Chondrocyte (in vitro differentiated cells): ENCODE results near the gene AHI1. TPM values are rescaled to one million over a fixed set of nuclear protein-coding genes. Genes with fewer than 3 reads are reported as not detected.

Source experiments
- DNase-seq: peaks from one replicate; pipeline ENCODE4 v3.0.0; 2021; ENCODE audit warnings: mixed read lengths, low spot score
- H3K27ac Mint-ChIP-seq: one replicate; pipeline ENCODE4 v1.8.0; 2021; ENCODE audit warnings: mild to moderate bottlenecking, moderate library complexity, mixed read lengths; ENCODE audit not compliant: unreplicated experiment
- H3K27me3 Mint-ChIP-seq: 2 replicates; pipeline ENCODE4 v1.8.0; 2021; ENCODE audit warnings: low read depth, mixed read lengths
- H3K36me3 Mint-ChIP-seq: 2 replicates; pipeline ENCODE4 v1.8.0; 2021; ENCODE audit warnings: low read depth, mixed read lengths
- H3K4me1 Mint-ChIP-seq: 2 replicates; pipeline ENCODE4 v1.8.0; 2021; ENCODE audit warnings: low read depth, mild to moderate bottlenecking, mixed read lengths
- H3K4me3 Mint-ChIP-seq: one replicate; pipeline ENCODE4 v1.8.0; 2021; ENCODE audit warnings: mild to moderate bottlenecking, moderate library complexity, mixed read lengths; ENCODE audit not compliant: unreplicated experiment
- H3K9me3 Mint-ChIP-seq: 2 replicates; pipeline ENCODE4 v1.8.0; 2021; ENCODE audit warnings: low read depth, mixed read lengths
- CTCF ChIP-seq: fragments of 200-600 bp; sonication (generic); IDR thresholded peaks from 2 replicates; pipeline ENCODE4 v1.5.0; 2021; ENCODE audit warnings: antibody characterized with exemption, mild to moderate bottlenecking, moderate library complexity
- total RNA-seq: library from RNA; stranded (reverse); gene quantifications from 3 replicates; pipeline ENCODE4 v1.2.1, GENCODE V29; 2021

AHI1 gene
- total RNA-seq, 1 donor from 2014 or later: 14.8 TPM

GRCh38 chr6:135520781-135521180 is 23.2 kb upstream of the AHI1 start:
- no peak for TF ChIP-seq CTCF
- Mint-ChIP-seq H3K36me3 (peaks cover 5% of the 10 kb centered on the region), H3K4me1 (peaks cover 8% of the 10 kb centered on the region), H3K4me3 (no peak overlapping the region), H3K27me3 (no peaks in the 10 kb centered on the region), H3K9me3 (peaks cover 11% of the 10 kb centered on the region), H3K27ac (peak overlapping the region; percentile 5)
- DNase-seq: no peak

GRCh38 chr6:135519348-135519747 is 21.8 kb upstream of the AHI1 start:
- peaks cover 5% of the 10 kb centered on the region for H3K36me3 Mint-ChIP-seq
- H3K27me3 Mint-ChIP-seq: no peaks in the 10 kb centered on the region
- no peak for TF ChIP-seq CTCF
- H3K4me1 Mint-ChIP-seq: peaks cover 8% of the 10 kb centered on the region
- peaks cover 11% of the 10 kb centered on the region for H3K9me3 Mint-ChIP-seq
- DNase-seq: no peak
- H3K27ac Mint-ChIP-seq: no peak overlapping the region
- no peak overlapping the region for H3K4me3 Mint-ChIP-seq

- Mint-ChIP-seq H3K4me3 (no peak overlapping the region), H3K27me3 (no peaks in the 10 kb centered on the region), H3K36me3 (peaks cover 5% of the 10 kb centered on the region), H3K4me1 (peaks cover 8% of the 10 kb centered on the region), H3K27ac (no peak overlapping the region), H3K9me3 (peaks cover 11% of the 10 kb centered on the region)
- DNase-seq: no peak
- TF ChIP-seq CTCF: no peak
Observed at GRCh38 chr6:135517527-135517926, 20.0 kb upstream of the AHI1 start.

GRCh38 chr6:135514706-135515105 is 17.2 kb upstream of the AHI1 start:
- peaks cover 5% of the 10 kb centered on the region for H3K36me3 Mint-ChIP-seq
- peaks cover 11% of the 10 kb centered on the region for H3K9me3 Mint-ChIP-seq
- no peak overlapping the region for H3K27ac Mint-ChIP-seq

GRCh38 chr6:135506270-135506997 is 8.9 kb upstream of the AHI1 start:
- Mint-ChIP-seq H3K9me3 (no peaks in the 10 kb centered on the region), H3K27me3 (no peaks in the 10 kb centered on the region), H3K4me1 (no peaks in the 10 kb centered on the region), H3K36me3 (no peaks in the 10 kb centered on the region), H3K27ac (no peak overlapping the region), H3K4me3 (no peak overlapping the region)
- TF ChIP-seq CTCF: peak; percentile 88
- no peak for DNase-seq

More at GRCh38 chr6:135514706-135515105, 17.2 kb upstream of the AHI1 start:
- TF ChIP-seq CTCF: no peak
- Mint-ChIP-seq H3K4me3 (no peak overlapping the region), H3K4me1 (no peaks in the 10 kb centered on the region), H3K27me3 (no peaks in the 10 kb centered on the region)
- DNase-seq: no peak
